ENCODE measurements around the gene FAM181A. TPM values are rescaled to one million over a fixed set of nuclear protein-coding genes. Genes with fewer than 3 reads are reported as not detected.

The FAM181A gene
- total RNA-seq = not detected

GRCh38 chr14:93926873-93927799 lies at the start of gene FAM181A:
FAM181A (plus strand) TSS chr14:93927344; CDS start chr14:93928286, 942 bp downstream.
- DNase-seq (ENCODE audit: low spot score) (no peak), ATAC-seq (no peak)

- no peak for ATAC-seq
- DNase-seq (ENCODE audit: low spot score) = no peak
These were observed 48.9 kb upstream of the FAM181A start for GRCh38 chr14:93878212-93878611.

- no peak for DNase-seq (ENCODE audit: low spot score)
- no peak for ATAC-seq
These were observed 48.3 kb upstream of the FAM181A start for GRCh38 chr14:93878871-93879270.

GRCh38 chr14:93879362-93879983 lies 47.7 kb upstream of the FAM181A start:
- ATAC-seq (no peak), DNase-seq (ENCODE audit: low spot score) (no peak)

- no peak for ATAC-seq
- no peak for DNase-seq (ENCODE audit: low spot score)
These were observed 46.9 kb upstream of the FAM181A start for GRCh38 chr14:93880021-93880820.

- no peak for DNase-seq (ENCODE audit: low spot score)
- no peak for ATAC-seq
These were observed 42.2 kb upstream of the FAM181A start for GRCh38 chr14:93884950-93885349.

GRCh38 chr14:93888995-93889394 lies 38.1 kb upstream of the FAM181A start:
- DNase-seq (ENCODE audit: low spot score) = no peak
- ATAC-seq = no peak

- ATAC-seq (no peak), DNase-seq (ENCODE audit: low spot score) (no peak)
These were observed 37.2 kb upstream of the FAM181A start for GRCh38 chr14:93889739-93890483.

- DNase-seq (ENCODE audit: low spot score) (no peak), ATAC-seq (no peak)
These were observed 35.2 kb upstream of the FAM181A start for GRCh38 chr14:93891756-93892504.

GRCh38 chr14:93892505-93892839 lies 34.7 kb upstream of the FAM181A start:
- DNase-seq (ENCODE audit: low spot score) (no peak), ATAC-seq (no peak)

- DNase-seq (ENCODE audit: low spot score) (peak; percentile 62), ATAC-seq (peak; percentile 95)
These were observed 34.1 kb upstream of the FAM181A start for GRCh38 chr14:93892923-93893558.

GRCh38 chr14:93893661-93894261 lies 33.4 kb upstream of the FAM181A start:
- ATAC-seq = no peak
- no peak for DNase-seq (ENCODE audit: low spot score)

GRCh38 chr14:93895023-93895604 lies 32.0 kb upstream of the FAM181A start:
- DNase-seq (ENCODE audit: low spot score) (no peak), ATAC-seq (no peak)

- no peak for DNase-seq (ENCODE audit: low spot score)
These were observed 29.7 kb upstream of the FAM181A start for GRCh38 chr14:93897476-93897845.

GRCh38 chr14:93898081-93898611 lies 29.0 kb upstream of the FAM181A start:
- no peak for ATAC-seq
- no peak for DNase-seq (ENCODE audit: low spot score)

More at GRCh38 chr14:93897476-93897845, 29.7 kb upstream of the FAM181A start:
- ATAC-seq = no peak

- ATAC-seq (no peak), DNase-seq (ENCODE audit: low spot score) (no peak)
These were observed 28.4 kb upstream of the FAM181A start for GRCh38 chr14:93898731-93899130.

GRCh38 chr14:93901813-93902212 lies 25.3 kb upstream of the FAM181A start:
- ATAC-seq (no peak), DNase-seq (ENCODE audit: low spot score) (no peak)

GRCh38 chr14:93902619-93903307 lies 24.4 kb upstream of the FAM181A start:
- DNase-seq (ENCODE audit: low spot score) = no peak
- no peak for ATAC-seq

Data from left lobe of liver (tissue), 2 donors.